Stimulated activated CD8-positive, alpha-beta memory T cell treated with anti-CD3 and anti-CD28 coated beads, Interleukin-12 subunit alpha, Interleukin-12 subunit beta, amount 100 ng/mL, for 4 hours (primary cell): ENCODE data around the gene ZNF316.

Experiments
- DNase-seq: peaks from one replicate; pipeline ENCODE4 v3.0.0-alpha.2; 2020; ENCODE audit warnings: low read depth

Gene ZNF316

GRCh38 chr7:6691609-6692106, 54.5 kb downstream of the ZNF316 start:
- DNase-seq: no peak

- DNase-seq: no peak
These were observed 63.7 kb downstream of the ZNF316 start for GRCh38 chr7:6700793-6701192.

DNA sequence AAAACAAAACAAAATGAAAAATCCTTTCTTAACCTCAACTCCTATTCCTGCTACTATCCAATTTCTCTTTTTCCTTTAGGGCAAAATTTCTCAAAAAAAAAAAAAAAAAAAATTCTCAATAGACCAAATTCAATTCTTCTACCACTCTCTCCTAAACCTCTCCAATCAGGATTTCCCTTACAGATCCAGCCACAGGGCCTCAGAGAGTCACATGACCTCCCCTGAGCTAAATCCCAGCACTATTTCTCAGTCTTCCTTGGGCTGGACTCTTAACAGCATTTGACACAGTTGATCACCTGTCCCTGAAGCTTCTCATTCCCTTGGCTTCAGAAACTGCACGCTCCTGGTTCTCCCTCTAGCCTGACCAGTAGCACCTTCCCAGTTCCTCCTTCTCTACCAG, 64.7 kb downstream of the ZNF316 start:
- DNase-seq: no peak
